Measurements from ENCODE around the gene NPB.

NPB gene

DNA sequence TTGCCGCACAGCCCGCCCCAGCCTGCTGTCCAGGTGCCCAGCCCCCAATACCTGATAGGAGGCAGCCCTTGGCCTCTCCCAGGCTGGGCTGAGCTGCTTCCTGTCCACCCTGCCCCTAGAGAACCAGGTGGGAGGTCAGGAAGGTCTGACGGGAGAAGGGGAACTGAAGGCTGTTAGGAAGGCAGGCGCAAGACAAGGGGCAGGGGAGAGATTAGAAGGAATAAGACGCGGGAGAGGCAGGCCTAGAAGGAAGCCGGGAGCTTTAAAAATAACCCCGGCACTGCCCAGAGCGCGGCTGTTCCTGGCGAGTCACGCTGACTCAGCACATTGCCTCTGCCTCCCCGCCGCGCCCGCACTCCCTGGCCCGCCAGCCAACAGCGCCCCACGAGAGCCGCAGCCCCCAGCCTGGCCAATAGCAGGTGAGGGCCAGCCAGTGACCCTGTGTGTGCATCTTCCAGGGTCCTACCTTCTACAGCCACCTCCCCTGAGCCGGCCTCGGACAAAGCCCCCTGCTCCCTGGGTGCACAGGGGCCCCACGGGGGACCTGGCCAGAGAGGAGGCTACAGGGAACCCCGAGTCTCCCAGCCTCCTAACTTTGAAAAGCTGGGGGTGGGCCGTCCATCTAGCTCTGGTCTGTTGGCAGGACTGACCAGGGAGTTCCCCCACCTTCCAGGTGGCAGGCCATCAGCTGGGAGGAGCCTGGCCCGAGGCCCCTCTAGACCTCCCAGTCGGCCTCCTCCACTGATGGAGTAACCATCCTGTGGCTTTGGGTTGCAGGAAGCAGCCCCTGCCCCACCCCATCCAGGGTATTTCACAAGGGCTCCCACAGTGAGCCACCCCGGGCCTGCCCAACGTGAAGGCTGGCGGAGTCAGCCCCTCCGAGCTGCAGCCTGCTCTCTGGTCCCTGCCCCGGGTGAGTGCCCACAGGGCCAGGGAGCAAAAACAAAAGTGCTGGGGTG lies 21.5 kb downstream of the NPB start:
- H3K4me3 ChIP-seq (replicated peaks in 1 of 2; ENCODE audit: low read depth in 2 of 2, low read length in 2 of 2) = peak overlapping the region; percentile 34 to 48
- TF ChIP-seq, protein P1, sequence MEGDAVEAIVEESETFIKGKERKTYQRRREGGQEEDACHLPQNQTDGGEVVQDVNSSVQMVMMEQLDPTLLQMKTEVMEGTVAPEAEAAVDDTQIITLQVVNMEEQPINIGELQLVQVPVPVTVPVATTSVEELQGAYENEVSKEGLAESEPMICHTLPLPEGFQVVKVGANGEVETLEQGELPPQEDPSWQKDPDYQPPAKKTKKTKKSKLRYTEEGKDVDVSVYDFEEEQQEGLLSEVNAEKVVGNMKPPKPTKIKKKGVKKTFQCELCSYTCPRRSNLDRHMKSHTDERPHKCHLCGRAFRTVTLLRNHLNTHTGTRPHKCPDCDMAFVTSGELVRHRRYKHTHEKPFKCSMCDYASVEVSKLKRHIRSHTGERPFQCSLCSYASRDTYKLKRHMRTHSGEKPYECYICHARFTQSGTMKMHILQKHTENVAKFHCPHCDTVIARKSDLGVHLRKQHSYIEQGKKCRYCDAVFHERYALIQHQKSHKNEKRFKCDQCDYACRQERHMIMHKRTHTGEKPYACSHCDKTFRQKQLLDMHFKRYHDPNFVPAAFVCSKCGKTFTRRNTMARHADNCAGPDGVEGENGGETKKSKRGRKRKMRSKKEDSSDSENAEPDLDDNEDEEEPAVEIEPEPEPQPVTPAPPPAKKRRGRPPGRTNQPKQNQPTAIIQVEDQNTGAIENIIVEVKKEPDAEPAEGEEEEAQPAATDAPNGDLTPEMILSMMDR (IDR thresholded peaks at IDR 0.05; ENCODE audit: low read depth, low read length) = no peak
- peak; percentile 80 to 87 for DNase-seq (ENCODE audit: low read depth in 2 of 2)

DNA sequence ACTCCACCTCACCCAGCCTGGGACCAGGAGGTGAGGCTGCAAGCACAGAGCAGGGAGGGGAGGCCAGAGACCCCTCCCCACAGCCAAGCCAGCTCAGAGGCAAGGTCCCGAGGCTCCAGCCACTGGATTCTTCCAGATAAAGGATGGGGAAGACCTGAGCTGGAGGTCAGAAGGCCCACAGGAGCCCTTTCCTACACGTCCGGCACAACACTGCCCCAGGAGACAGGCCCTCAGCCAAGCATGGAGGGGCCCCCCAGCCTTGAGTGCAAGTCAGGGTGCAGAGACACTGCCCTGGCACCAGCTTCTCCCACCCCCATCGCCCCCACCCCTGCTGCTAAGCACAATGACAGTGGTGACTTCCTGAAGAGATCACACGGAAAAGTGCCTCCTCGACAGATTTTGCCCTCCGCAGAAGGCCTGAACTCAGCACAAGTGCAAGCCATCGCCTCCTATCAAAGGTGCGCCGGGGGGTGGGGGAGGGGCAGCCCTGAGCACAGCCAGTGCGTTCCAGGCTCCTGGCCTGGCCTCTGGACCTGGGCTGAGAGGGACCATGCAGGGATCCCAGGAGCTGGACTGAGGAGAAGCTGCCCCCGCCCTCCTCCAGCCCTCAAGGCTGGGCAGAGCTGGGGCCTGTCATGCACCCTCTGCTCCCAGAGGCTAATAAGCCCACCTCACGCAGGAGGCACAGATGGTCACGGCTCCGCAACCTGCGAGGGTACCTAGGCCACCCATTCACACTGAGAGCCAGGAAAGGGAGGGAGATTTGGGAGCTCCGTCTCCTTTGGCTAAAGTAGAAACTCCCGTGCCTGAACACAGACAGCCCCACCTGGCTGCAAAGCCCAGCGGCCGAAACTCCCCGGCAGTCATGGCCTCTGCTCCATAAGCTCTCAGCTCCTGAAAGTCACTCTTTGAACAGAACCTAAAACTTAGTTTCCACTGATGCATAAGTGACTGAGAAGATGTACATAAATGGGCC lies 22.8 kb downstream of the NPB start:
- TF ChIP-seq, protein P1 (IDR thresholded peaks at IDR 0.05; ENCODE audit: low read depth, low read length) = no peak
- H3K4me3 ChIP-seq (replicated peaks in 1 of 2; ENCODE audit: low read depth in 2 of 2, low read length in 2 of 2) = no peak overlapping the region
- no peak for DNase-seq (ENCODE audit: low read depth in 2 of 2)

DNA sequence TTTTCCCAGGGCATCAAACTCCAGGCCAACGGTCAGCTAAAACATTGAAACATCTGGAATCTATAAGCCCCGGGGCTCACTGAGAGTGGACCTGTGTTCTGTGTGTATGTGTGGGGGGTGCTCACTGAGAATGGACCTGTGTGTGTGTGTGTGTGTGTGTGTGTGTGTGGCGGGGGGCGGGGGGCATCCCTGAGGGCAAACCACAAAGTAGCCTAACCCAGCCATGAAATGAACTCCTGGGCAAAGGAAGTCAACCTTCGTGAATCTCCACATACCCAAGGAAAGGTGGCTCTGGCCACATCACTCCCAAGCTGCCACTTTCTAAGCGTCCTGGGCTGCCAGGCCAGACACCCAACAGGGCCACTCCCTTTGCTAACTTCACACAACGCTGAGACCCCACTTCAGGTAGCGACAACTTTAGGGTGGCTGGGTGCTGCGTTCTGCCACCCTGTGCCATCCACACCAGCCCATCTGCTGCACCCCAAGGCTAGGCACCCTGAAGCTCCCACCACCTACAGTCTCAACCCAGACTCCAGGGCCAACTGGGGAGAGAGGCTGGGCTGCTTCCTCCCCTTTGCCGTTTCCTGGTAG lies 23.9 kb downstream of the NPB start:
- TF ChIP-seq, protein P1 (IDR thresholded peaks at IDR 0.05; ENCODE audit: low read depth, low read length) = no peak
- peak overlapping the region; percentile 77 to 87 for H3K4me3 ChIP-seq (replicated peaks in 1 of 2; ENCODE audit: low read depth in 2 of 2, low read length in 2 of 2)
- DNase-seq (ENCODE audit: low read depth in 2 of 2) = no peak

DNA sequence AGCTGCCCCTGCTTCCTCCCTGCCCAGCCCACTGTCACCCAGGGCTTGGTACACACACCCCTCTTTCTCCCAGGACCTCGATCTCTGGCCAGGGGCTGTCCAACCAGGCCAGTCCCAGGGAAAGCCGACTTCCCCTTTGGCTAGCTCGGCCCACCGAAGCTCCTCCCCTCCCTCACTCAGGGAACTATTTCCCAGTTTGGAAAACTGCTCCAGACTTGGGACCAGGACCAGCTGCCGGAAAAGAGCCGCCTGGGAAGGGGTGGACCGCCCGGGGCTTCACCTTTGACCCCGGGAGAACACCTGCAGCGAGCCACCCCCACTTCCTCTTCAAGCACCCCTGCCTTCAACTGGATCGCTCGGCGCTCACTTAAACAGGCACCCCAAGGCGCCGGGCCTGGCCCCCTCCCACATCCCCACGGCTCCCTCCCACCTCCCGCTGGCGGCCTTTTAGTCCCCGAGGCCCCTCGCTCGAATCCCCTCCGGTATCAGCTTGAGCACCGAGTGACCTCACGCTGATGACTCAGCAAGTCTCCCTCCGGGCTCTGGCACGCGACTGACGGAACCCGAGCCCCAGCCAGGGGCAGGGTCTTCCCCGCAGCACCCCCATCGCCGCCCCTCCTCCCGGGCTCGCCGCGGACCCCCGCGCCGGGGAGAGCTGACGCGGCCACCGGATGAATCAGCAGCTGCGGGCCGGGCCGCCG lies 24.6 kb downstream of the NPB start:
- TF ChIP-seq, protein P1 (IDR thresholded peaks at IDR 0.05; ENCODE audit: low read depth, low read length) = no peak
- peak overlapping the region; percentile 77 to 87 for H3K4me3 ChIP-seq (replicated peaks in 1 of 2; ENCODE audit: low read depth in 2 of 2, low read length in 2 of 2)
- peak; percentile 71 to 90 for DNase-seq (ENCODE audit: low read depth in 2 of 2)

DNA sequence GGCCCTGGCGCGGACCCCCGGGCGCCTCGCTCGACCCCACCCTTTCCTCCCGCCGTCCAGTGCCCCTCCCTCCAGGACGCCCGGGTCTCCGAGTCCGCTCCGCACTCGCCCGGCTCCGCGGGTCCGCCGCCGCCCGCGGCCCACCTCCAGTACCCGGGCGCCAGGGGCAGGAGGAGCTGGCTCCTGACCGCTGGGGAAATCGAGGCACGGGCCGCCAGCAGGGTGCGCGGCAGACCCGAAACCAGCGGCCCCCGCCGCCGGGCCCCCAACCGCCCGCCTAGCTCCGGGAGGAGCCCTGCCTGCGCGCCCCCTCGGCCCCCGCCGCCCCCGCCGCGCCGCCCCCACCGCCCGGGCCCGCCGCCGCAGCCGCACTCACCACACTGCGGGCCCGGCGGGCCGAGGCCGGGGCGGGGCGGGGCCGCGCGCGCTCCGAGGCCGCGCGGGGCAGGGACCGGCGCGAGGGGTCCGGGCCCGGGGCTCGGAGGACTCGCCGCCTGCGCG lies 25.2 kb downstream of the NPB start:
- H3K4me3 ChIP-seq (replicated peaks in 1 of 2; ENCODE audit: low read depth in 2 of 2, low read length in 2 of 2) = peak overlapping the region; percentile 77 to 87
- TF ChIP-seq, protein P1 (IDR thresholded peaks at IDR 0.05; ENCODE audit: low read depth, low read length) = no peak
- DNase-seq (ENCODE audit: low read depth in 2 of 2) = no peak

Measured in cardiac fibroblast (primary cell).